ENCODE data around the gene PPIL3.

The PPIL3 gene

DNA sequence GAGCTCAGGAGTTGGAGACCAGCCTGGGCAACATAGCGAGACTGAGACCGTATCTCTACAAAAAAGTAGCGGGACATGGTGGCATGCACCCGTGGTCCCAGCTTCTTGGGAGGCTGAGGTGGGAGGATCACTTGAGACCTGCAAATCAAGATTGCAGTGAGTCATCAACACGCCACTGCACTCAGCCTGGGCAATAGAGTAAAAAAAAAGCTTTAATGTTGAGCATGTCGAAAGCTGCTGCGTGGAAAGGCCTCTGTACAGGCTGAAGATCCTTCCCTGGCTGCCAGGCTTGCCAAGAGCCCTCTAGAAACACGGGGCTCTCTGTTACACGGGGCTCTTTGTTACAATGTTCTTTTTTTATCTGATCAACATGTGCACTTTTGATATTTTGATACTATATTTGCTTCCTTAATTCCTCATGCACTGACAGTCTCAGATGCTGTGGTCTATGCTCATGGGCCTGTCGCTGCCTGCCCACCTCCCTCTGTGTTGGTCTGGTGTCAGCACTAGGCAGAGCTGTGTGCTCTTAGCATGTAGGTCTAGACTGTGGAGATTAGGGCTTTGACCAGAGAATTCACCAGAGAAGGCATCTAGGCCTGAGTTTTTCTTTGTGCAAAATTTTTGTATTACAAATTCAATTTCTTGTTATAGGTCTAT, 43.1 kb downstream of the PPIL3 start:
- no peak overlapping the region for H3K4me3 Mint-ChIP-seq
- H3K27me3 Mint-ChIP-seq: no peaks in the 10 kb centered on the region

GRCh38 chr2:200845194-200845593, 43.7 kb downstream of the PPIL3 start:
- Mint-ChIP-seq H3K27ac (no peak overlapping the region), H3K4me3 (no peak overlapping the region), H3K27me3 (no peaks in the 10 kb centered on the region), H3K36me3 (ENCODE audit: low read depth) (no peaks in the 10 kb centered on the region), H3K9me3 (no peaks in the 10 kb centered on the region), H3K4me1 (no peaks in the 10 kb centered on the region)
- DNase-seq: no peak
- ATAC-seq: no peak

More for the DNA sequence above, 43.1 kb downstream of the PPIL3 start:
- H3K4me1 Mint-ChIP-seq: no peaks in the 10 kb centered on the region
- H3K27ac Mint-ChIP-seq: no peak overlapping the region
- H3K36me3 Mint-ChIP-seq (ENCODE audit: low read depth): no peaks in the 10 kb centered on the region
- DNase-seq (no peak), ATAC-seq (no peak)
- no peaks in the 10 kb centered on the region for H3K9me3 Mint-ChIP-seq

DNA sequence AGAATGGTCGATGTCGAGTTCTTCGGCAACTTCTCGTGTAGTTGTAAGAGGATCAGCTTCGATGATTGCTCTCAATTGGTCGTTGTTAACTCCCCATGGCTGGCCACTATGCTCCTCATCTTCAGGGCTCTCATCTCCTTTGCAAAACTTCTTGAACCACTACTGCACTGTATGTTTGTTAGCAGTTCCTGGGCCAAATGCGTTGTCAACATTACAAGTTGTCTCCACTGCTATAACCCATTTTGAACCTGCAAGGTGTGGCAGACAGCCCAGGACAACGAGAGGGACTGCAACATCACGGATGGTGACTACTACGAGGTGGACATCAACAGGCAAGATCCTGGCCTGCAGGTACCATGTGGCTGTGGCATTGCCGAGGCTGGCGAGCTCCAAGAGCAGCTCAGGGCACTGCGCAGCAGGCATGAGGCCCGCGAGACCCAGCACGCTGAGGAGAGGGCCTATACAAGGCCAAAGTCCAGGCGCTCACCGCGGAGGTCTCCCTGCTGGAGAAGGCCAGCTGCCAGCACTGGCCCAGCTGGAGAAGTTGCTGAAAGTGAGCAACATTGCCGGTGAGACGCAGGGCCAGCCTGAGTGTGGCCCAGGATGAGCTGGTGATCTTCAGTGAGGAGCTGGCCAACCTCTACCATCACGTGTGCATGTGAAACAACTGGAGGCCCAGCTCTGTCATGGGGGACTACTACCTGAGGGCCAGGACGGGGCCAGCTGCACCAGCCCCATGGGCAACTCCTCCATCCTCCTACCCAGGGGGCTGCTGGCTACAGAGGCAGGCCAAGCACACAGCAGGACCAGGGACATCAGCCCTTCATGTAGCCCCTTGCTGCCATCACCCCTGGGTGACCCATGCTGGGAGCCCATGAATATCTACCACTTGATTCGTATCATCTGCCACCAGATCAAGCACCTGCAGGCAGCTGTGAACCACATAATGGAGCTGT, 44.6 kb downstream of the PPIL3 start:
- no peaks in the 10 kb centered on the region for H3K9me3 Mint-ChIP-seq
- H3K4me3 Mint-ChIP-seq: no peak overlapping the region

GRCh38 chr2:200839513-200839912, 49.4 kb downstream of the PPIL3 start:
- Mint-ChIP-seq H3K36me3 (ENCODE audit: low read depth) (peaks cover 4% of the 10 kb centered on the region), H3K27me3 (no peaks in the 10 kb centered on the region), H3K9me3 (peaks cover 10% of the 10 kb centered on the region), H3K4me1 (no peaks in the 10 kb centered on the region), H3K4me3 (no peak overlapping the region), H3K27ac (no peak overlapping the region)
- no peak for DNase-seq
- no peak for ATAC-seq

More for the DNA sequence above, 44.6 kb downstream of the PPIL3 start:
- H3K36me3 Mint-ChIP-seq (ENCODE audit: low read depth): no peaks in the 10 kb centered on the region
- no peak overlapping the region for H3K27ac Mint-ChIP-seq
- H3K27me3 Mint-ChIP-seq: no peaks in the 10 kb centered on the region
- no peaks in the 10 kb centered on the region for H3K4me1 Mint-ChIP-seq
- no peak for DNase-seq
- no peak for ATAC-seq

GRCh38 chr2:200834701-200835100, 54.2 kb downstream of the PPIL3 start:
- DNase-seq (no peak), ATAC-seq (no peak)
- H3K36me3 Mint-ChIP-seq (ENCODE audit: low read depth): peaks cover 4% of the 10 kb centered on the region
- H3K9me3 Mint-ChIP-seq: peaks cover 10% of the 10 kb centered on the region
- H3K4me3 Mint-ChIP-seq: no peak overlapping the region
- H3K27me3 Mint-ChIP-seq: no peaks in the 10 kb centered on the region
- no peak overlapping the region for H3K27ac Mint-ChIP-seq
- H3K4me1 Mint-ChIP-seq: no peaks in the 10 kb centered on the region

DNA sequence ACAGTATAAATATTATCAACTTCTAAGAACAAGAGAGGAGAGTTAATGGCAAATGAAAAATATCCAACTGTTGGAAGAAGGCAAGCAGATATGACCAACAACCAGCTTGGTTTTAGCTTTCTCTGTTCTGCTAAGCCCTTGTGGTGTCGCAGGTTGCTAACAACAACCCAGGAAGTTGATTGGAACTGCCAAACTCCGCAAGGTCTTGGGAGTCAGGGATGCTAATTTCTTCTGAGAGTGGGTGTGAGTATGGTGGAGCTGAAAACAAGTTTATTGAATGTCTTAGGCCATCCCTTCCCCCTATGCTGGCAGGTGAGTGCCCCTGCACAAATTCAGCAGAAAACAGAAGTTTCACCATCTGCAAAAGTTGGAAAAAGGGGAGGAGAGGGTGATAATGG, 59.6 kb downstream of the PPIL3 start:
- no peak for DNase-seq
- H3K27ac Mint-ChIP-seq: no peak overlapping the region
- H3K27me3 Mint-ChIP-seq: no peaks in the 10 kb centered on the region
- H3K9me3 Mint-ChIP-seq: no peaks in the 10 kb centered on the region
- H3K36me3 Mint-ChIP-seq (ENCODE audit: low read depth): peaks cover 13% of the 10 kb centered on the region
- H3K4me3 Mint-ChIP-seq: no peak overlapping the region
- ATAC-seq: no peak
- H3K4me1 Mint-ChIP-seq: peaks cover 5% of the 10 kb centered on the region

DNA sequence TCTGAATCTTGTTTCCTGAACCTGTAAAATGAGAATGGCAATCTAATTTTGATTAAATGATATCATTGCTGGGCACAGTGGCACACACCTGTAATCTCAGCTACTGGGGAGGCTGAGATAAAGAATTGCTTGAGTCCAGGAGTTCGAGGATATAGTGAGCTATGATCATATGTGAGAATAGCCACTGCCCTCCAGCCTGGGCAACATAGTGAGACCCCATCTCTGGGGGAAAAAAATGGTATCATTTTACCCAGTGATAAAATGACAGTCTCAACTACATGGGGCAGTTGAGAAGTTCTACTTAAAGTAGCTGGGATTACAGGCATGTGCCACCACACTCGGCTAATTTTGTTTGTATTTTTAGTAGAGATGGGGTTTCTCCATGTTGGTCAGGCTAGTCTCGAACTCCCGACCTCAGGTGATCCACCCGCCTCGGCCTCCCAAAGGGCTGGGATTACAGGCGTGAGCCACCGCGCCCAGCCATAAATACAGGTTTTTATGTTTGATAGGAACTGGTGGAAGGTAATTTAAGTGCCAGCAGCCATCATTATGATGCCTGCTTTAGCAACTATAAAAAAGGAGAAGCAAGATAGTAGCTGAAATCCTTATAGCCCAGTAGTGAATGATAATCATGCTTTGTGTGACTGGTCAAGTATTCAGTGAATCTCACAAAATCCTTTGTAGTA, 60.2 kb downstream of the PPIL3 start:
- H3K36me3 Mint-ChIP-seq (ENCODE audit: low read depth): peaks cover 17% of the 10 kb centered on the region
- H3K27me3 Mint-ChIP-seq: no peaks in the 10 kb centered on the region
- H3K27ac Mint-ChIP-seq: no peak overlapping the region
- H3K4me3 Mint-ChIP-seq: no peak overlapping the region
- DNase-seq: no peak
- no peaks in the 10 kb centered on the region for H3K9me3 Mint-ChIP-seq
- no peak for ATAC-seq
- peaks cover 5% of the 10 kb centered on the region for H3K4me1 Mint-ChIP-seq

- no peaks in the 10 kb centered on the region for H3K27me3 Mint-ChIP-seq
- H3K36me3 Mint-ChIP-seq (ENCODE audit: low read depth): peaks cover 18% of the 10 kb centered on the region
- H3K4me3 Mint-ChIP-seq: no peak overlapping the region
- DNase-seq (no peak), ATAC-seq (no peak)
- H3K27ac Mint-ChIP-seq: no peak overlapping the region
- no peaks in the 10 kb centered on the region for H3K9me3 Mint-ChIP-seq
- peaks cover 5% of the 10 kb centered on the region for H3K4me1 Mint-ChIP-seq
These were observed 60.8 kb downstream of the PPIL3 start for GRCh38 chr2:200828104-200828503.

DNA sequence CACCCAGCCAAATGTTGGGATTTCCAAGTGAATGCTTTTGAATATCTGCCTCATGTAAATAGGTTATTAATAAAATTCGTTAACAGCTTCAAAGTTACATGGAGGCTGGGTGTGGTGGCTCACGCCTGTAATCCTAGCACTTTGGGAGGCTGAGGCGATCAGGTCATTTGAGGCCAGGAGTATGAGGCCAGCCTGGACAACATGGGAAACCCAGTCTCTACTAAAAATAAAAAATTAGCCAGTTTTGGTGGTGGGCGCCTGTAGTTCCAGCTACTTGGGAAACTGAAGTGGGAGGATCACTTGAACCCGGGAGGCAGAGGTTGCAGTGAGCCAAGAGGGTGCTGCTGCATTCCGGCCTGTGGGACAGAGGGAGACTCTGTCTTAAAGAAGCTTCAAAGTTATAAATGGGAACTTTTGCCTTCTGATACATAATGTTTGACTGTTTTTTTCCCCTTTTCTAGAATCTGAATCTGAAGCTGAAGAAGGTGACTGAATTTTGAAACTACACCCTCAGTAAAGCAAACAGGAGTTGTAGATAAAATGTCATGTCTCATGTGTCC, 67.1 kb downstream of the PPIL3 start:
- no peaks in the 10 kb centered on the region for H3K9me3 Mint-ChIP-seq
- H3K4me3 Mint-ChIP-seq: no peak overlapping the region
- peak overlapping the region; percentile 60 for H3K27ac Mint-ChIP-seq
- H3K27me3 Mint-ChIP-seq: no peaks in the 10 kb centered on the region
- ATAC-seq (no peak), DNase-seq (no peak)
- peaks cover 31% of the 10 kb centered on the region for H3K4me1 Mint-ChIP-seq
- H3K36me3 Mint-ChIP-seq (ENCODE audit: low read depth): peaks cover 62% of the 10 kb centered on the region
